ENCODE measurements around the gene SERPINE3.

The SERPINE3 gene

DNA sequence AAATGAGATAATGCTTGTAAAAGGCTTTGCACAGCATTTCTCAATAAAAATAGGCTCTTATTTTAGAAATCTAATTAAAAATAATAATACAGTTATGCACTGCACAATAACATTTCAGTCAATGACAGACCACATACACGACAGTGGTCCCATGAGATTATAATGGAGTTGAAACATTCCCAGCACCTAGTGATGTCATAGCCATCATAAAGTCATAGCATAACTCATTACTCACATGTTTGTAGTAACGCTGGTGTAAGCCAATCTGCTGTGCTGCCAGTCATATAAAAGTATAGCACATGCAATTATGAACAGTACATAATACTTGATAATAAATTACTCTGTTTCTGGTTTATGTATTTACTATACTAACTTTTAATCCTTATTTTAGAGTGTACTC is 12.7 kb upstream of the SERPINE3 start:
- TF ChIP-seq, protein P1, sequence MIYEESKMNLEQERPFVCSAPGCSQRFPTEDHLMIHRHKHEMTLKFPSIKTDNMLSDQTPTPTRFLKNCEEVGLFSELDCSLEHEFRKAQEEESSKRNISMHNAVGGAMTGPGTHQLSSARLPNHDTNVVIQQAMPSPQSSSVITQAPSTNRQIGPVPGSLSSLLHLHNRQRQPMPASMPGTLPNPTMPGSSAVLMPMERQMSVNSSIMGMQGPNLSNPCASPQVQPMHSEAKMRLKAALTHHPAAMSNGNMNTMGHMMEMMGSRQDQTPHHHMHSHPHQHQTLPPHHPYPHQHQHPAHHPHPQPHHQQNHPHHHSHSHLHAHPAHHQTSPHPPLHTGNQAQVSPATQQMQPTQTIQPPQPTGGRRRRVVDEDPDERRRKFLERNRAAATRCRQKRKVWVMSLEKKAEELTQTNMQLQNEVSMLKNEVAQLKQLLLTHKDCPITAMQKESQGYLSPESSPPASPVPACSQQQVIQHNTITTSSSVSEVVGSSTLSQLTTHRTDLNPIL (CRISPR knock-in tag; IDR thresholded peaks at IDR 0.05; ENCODE audit: low read depth): no peak
- TF ChIP-seq OSR1 (CRISPR knock-in tag; IDR thresholded peaks at IDR 0.05) (no peak), SNAI2 (CRISPR knock-in tag; IDR thresholded peaks at IDR 0.05) (no peak), ZC3H10 (CRISPR knock-in tag; IDR thresholded peaks at IDR 0.05) (no peak), TCF4 (CRISPR knock-in tag; IDR thresholded peaks at IDR 0.05; ENCODE audit: borderline replicate concordance) (no peak)
- TF ChIP-seq, protein P2, sequence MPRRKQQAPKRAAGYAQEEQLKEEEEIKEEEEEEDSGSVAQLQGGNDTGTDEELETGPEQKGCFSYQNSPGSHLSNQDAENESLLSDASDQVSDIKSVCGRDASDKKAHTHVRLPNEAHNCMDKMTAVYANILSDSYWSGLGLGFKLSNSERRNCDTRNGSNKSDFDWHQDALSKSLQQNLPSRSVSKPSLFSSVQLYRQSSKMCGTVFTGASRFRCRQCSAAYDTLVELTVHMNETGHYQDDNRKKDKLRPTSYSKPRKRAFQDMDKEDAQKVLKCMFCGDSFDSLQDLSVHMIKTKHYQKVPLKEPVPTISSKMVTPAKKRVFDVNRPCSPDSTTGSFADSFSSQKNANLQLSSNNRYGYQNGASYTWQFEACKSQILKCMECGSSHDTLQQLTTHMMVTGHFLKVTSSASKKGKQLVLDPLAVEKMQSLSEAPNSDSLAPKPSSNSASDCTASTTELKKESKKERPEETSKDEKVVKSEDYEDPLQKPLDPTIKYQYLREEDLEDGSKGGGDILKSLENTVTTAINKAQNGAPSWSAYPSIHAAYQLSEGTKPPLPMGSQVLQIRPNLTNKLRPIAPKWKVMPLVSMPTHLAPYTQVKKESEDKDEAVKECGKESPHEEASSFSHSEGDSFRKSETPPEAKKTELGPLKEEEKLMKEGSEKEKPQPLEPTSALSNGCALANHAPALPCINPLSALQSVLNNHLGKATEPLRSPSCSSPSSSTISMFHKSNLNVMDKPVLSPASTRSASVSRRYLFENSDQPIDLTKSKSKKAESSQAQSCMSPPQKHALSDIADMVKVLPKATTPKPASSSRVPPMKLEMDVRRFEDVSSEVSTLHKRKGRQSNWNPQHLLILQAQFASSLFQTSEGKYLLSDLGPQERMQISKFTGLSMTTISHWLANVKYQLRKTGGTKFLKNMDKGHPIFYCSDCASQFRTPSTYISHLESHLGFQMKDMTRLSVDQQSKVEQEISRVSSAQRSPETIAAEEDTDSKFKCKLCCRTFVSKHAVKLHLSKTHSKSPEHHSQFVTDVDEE (CRISPR knock-in tag; IDR thresholded peaks at IDR 0.05): no peak
- TF ChIP-seq, protein P3, sequence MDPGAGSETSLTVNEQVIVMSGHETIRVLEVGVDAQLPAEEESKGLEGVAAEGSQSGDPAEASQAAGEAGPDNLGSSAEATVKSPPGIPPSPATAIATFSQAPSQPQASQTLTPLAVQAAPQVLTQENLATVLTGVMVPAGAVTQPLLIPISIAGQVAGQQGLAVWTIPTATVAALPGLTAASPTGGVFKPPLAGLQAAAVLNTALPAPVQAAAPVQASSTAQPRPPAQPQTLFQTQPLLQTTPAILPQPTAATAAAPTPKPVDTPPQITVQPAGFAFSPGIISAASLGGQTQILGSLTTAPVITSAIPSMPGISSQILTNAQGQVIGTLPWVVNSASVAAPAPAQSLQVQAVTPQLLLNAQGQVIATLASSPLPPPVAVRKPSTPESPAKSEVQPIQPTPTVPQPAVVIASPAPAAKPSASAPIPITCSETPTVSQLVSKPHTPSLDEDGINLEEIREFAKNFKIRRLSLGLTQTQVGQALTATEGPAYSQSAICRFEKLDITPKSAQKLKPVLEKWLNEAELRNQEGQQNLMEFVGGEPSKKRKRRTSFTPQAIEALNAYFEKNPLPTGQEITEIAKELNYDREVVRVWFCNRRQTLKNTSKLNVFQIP (CRISPR knock-in tag; IDR thresholded peaks at IDR 0.05; ENCODE audit: borderline replicate concordance, low read depth): no peak
- TF ChIP-seq, protein P4, sequence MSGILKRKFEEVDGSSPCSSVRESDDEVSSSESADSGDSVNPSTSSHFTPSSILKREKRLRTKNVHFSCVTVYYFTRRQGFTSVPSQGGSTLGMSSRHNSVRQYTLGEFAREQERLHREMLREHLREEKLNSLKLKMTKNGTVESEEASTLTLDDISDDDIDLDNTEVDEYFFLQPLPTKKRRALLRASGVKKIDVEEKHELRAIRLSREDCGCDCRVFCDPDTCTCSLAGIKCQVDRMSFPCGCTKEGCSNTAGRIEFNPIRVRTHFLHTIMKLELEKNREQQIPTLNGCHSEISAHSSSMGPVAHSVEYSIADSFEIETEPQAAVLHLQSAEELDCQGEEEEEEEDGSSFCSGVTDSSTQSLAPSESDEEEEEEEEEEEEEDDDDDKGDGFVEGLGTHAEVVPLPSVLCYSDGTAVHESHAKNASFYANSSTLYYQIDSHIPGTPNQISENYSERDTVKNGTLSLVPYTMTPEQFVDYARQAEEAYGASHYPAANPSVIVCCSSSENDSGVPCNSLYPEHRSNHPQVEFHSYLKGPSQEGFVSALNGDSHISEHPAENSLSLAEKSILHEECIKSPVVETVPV (CRISPR knock-in tag; IDR thresholded peaks at IDR 0.05): no peak
- ATAC-seq: no peak

DNA sequence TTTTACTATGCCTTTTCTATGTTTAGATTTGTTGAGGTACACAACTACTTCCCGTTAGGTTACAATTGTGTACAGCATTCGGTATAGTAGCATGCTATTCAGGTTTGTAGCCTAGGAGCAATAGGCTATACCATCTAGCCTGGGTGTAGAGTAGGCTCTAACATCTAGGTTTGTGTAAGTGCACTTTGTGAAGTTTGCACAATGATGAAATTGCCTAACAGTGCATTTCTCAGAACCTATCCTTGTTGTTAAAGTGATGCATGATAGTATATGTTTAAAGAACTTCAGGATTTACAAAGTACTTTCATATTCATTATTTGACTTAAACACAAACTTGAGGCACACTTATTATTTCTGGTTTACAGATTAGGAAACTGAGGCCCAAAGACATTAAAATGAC is 11.5 kb upstream of the SERPINE3 start:
- ATAC-seq: no peak
- TF ChIP-seq ESRRG (CRISPR knock-in tag; IDR thresholded peaks at IDR 0.05) (no peak), CSDC2 (CRISPR knock-in tag; IDR thresholded peaks at IDR 0.05) (no peak), PPARA (CRISPR knock-in tag; IDR thresholded peaks at IDR 0.05; ENCODE audit: borderline replicate concordance) (no peak), RARB (CRISPR knock-in tag; IDR thresholded peaks at IDR 0.05) (no peak), ARNTL (CRISPR knock-in tag; IDR thresholded peaks at IDR 0.05; ENCODE audit: borderline replicate concordance, low read depth) (no peak), ZFP30 (CRISPR knock-in tag; IDR thresholded peaks at IDR 0.05) (no peak), ZNF70 (CRISPR knock-in tag; IDR thresholded peaks at IDR 0.05) (no peak), ZFP3 (CRISPR knock-in tag; IDR thresholded peaks at IDR 0.05) (no peak), ISL1 (CRISPR knock-in tag; IDR thresholded peaks at IDR 0.05) (no peak), BACH2 (CRISPR knock-in tag; IDR thresholded peaks at IDR 0.05; ENCODE audit: borderline replicate concordance) (no peak), OSR1 (CRISPR knock-in tag; IDR thresholded peaks at IDR 0.05) (no peak), SNAI2 (CRISPR knock-in tag; IDR thresholded peaks at IDR 0.05) (no peak), ZNF8 (CRISPR knock-in tag; IDR thresholded peaks at IDR 0.05) (no peak), GLIS3 (CRISPR knock-in tag; IDR thresholded peaks at IDR 0.05) (no peak), TCF4 (CRISPR knock-in tag; IDR thresholded peaks at IDR 0.05; ENCODE audit: borderline replicate concordance) (no peak)
- TF ChIP-seq, protein P3 (CRISPR knock-in tag; IDR thresholded peaks at IDR 0.05; ENCODE audit: borderline replicate concordance, low read depth): no peak
- TF ChIP-seq, protein P1 (CRISPR knock-in tag; IDR thresholded peaks at IDR 0.05; ENCODE audit: low read depth): no peak
- TF ChIP-seq, protein P4 (CRISPR knock-in tag; IDR thresholded peaks at IDR 0.05): no peak
- TF ChIP-seq, protein P2 (CRISPR knock-in tag; IDR thresholded peaks at IDR 0.05): no peak

All from SK-N-SH treated with all-trans-retinoic acid at 6 μM for 48 hours (cell line).